Thyroid gland (tissue), 4 donors: Measurements from ENCODE around the gene GUCY1A2. TPM values are rescaled to one million over a fixed set of nuclear protein-coding genes. Genes with fewer than 3 reads are reported as not detected.

Experiments used
- DNase-seq, 2 donors: peaks; one replicate each; pipeline ENCODE4 v3.0.0-alpha.2; 2019
- H3K27ac ChIP-seq, 3 donors: fragments of 200-600 bp; sonication (generic); 1 replicate in 2 of 3; 2 replicates in 1 of 3; pipeline ENCODE4 v1.5.1; 2016 to 2019; ENCODE audit warnings: mild to moderate bottlenecking in 1 of 3, moderate library complexity in 1 of 3
- H3K27me3 ChIP-seq: fragments of 200-600 bp; sonication (generic); one replicate; pipeline ENCODE4 v1.5.1; 2019
- H3K36me3 ChIP-seq, 2 donors: fragments of 200-600 bp; sonication (generic); one replicate each; pipeline ENCODE4 v1.5.1; 2016 to 2019
- H3K4me1 ChIP-seq, 2 donors: fragments of 200-600 bp; sonication (generic); one replicate each; pipeline ENCODE4 v1.5.1; 2017 to 2019
- H3K4me3 ChIP-seq, 3 donors: fragments of 200-600 bp; sonication (generic); replicated peaks in 1 of 3; 1 replicate in 2 of 3; 2 replicates in 1 of 3; pipeline ENCODE4 v1.5.1; 2016; ENCODE audit warnings: mild to moderate bottlenecking in 1 of 3
- H3K9me3 ChIP-seq: fragments of 200-600 bp; sonication (generic); one replicate; pipeline ENCODE4 v1.5.1; 2017
- CTCF ChIP-seq, 6 experiments: fragments of 200-600 bp in 3 of 6; fragments of 450-650 bp in 3 of 6; sonication (generic) in 3 of 6; IDR thresholded peaks; one replicate each; pipeline ENCODE4 v1.5.1; 2016 to 2019; ENCODE audit warnings: antibody characterized with exemption in 6 of 6, mild to moderate bottlenecking in 2 of 6, inconsistent platforms in 1 of 6, moderate library complexity in 1 of 6
- POLR2A ChIP-seq, 2 donors: fragments of 450-650 bp; IDR thresholded peaks; one replicate each; pipeline ENCODE4 v1.6.1; 2017; ENCODE audit warnings: antibody characterized with exemption in 2 of 2, mild to moderate bottlenecking in 2 of 2, moderate library complexity in 1 of 2
- WGBS, 2 donors: methylation state at CpG; one replicate each; pipeline ENCODE4 v1.1.5; 2017; 5-methylcytosine and 5-hydroxymethylcytosine counted together
- intact Hi-C: fragments of 100-400 bp; cut with DNase I; formaldehyde crosslinking; loops from one replicate; pipeline ENCODE4 v1.15.1; 2023
- total RNA-seq, 4 donors: library from RNA; depleted of rRNA; stranded (reverse); fragments of >200 nt; gene quantifications; one replicate each; pipeline ENCODE4 v1.2.3, GENCODE V29; 2016

GUCY1A2 gene
- total RNA-seq, 4 donors from 2014 or later = 1.4 to 6.8 (median 1.9) TPM

- H3K27ac ChIP-seq = peak overlapping the region; percentile 60 to 84 (median 78)
- no peak overlapping the region for H3K4me3 ChIP-seq
- peak in 1 of 2 donors; percentile 27 for DNase-seq
- H3K9me3 ChIP-seq = no peaks in the 10 kb centered on the region
- WGBS, 2 donors = 36 to 49% methylated on average over 4 of the region's 4 CpGs
- intact Hi-C loops = no loop called here
- H3K27me3 ChIP-seq = no peaks in the 10 kb centered on the region
- TF ChIP-seq POLR2A (IDR thresholded peaks at IDR 0.05) = no peak
- no peak for TF ChIP-seq CTCF (IDR thresholded peaks at IDR 0.05)
- no peaks in the 10 kb centered on the region for H3K36me3 ChIP-seq
- H3K4me1 ChIP-seq = peaks cover 12 to 20% of the 10 kb centered on the region in 2 donors
Observed at GRCh38 chr11:106733635-106734034, 284.6 kb downstream of the GUCY1A2 start.

DNA sequence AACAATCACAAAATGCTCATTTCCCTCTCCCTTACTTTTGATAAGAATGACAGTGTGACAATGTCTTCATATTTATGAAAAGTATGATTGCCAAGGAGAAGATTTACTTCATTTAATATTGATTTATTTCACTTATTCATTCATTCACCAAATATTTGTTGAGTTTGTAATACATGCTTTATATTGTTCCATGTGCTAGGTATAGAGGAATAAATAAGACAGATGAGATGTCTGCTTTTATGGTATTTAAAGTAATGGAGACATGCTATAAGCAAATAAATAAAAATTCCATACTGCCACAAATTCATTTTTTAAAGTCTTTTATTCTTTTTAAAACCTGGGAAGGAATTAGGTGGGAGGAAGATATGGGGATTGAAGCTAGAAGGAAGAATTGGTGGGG lies 289.4 kb downstream of the GUCY1A2 start:
- intact Hi-C loops = no loop called here
- Histone ChIP-seq H3K27me3 (no peaks in the 10 kb centered on the region), H3K4me1 (peaks cover 11 to 18% of the 10 kb centered on the region in 2 donors), H3K36me3 (no peaks in the 10 kb centered on the region), H3K9me3 (no peaks in the 10 kb centered on the region), H3K4me3 (no peak overlapping the region), H3K27ac (no peak overlapping the region)
- TF ChIP-seq POLR2A (IDR thresholded peaks at IDR 0.05) (no peak), CTCF (IDR thresholded peaks at IDR 0.05) (no peak)
- no peak for DNase-seq

- intact Hi-C loops = no loop called here
- 94 to 98% methylated on average over 1 of the region's 1 CpG for WGBS, 2 donors
- TF ChIP-seq POLR2A (IDR thresholded peaks at IDR 0.05) (no peak), CTCF (IDR thresholded peaks at IDR 0.05) (no peak)
Observed at GRCh38 chr11:106728379-106728778, 289.9 kb downstream of the GUCY1A2 start.

GRCh38 chr11:106727256-106727655 lies 291.0 kb downstream of the GUCY1A2 start:
- WGBS, 2 donors = 18 to 52% methylated on average over 1 of the region's 1 CpG
- Histone ChIP-seq H3K36me3 (no peaks in the 10 kb centered on the region), H3K27me3 (no peaks in the 10 kb centered on the region), H3K27ac (no peak overlapping the region), H3K4me3 (no peak overlapping the region), H3K4me1 (peaks cover 12 to 16% of the 10 kb centered on the region in 2 donors), H3K9me3 (no peaks in the 10 kb centered on the region)
- DNase-seq = no peak
- intact Hi-C loops = no loop called here
- TF ChIP-seq POLR2A (IDR thresholded peaks at IDR 0.05) = no peak
- TF ChIP-seq CTCF (IDR thresholded peaks at IDR 0.05) = no peak

More at GRCh38 chr11:106728379-106728778, 289.9 kb downstream of the GUCY1A2 start:
- Histone ChIP-seq H3K27me3 (no peaks in the 10 kb centered on the region), H3K36me3 (no peaks in the 10 kb centered on the region), H3K4me1 (peaks cover 10 to 18% of the 10 kb centered on the region in 2 donors), H3K9me3 (no peaks in the 10 kb centered on the region), H3K27ac (no peak overlapping the region), H3K4me3 (no peak overlapping the region)
- DNase-seq = no peak

- H3K9me3 ChIP-seq = no peaks in the 10 kb centered on the region
- H3K36me3 ChIP-seq = no peaks in the 10 kb centered on the region
- peak overlapping the region; percentile 44 to 92 (median 57) for H3K27ac ChIP-seq
- peaks cover 12 to 16% of the 10 kb centered on the region in 2 donors for H3K4me1 ChIP-seq
- intact Hi-C loops = no loop called here
- no peak for TF ChIP-seq POLR2A (IDR thresholded peaks at IDR 0.05)
- no peak for TF ChIP-seq CTCF (IDR thresholded peaks at IDR 0.05)
- no peaks in the 10 kb centered on the region for H3K27me3 ChIP-seq
- no peak overlapping the region for H3K4me3 ChIP-seq
- 42 to 46% methylated on average over 5 of the region's 5 CpGs for WGBS, 2 donors
- peak; percentile 39 to 53 for DNase-seq
Observed at GRCh38 chr11:106724293-106724892, 293.9 kb downstream of the GUCY1A2 start.
